ENCODE measurements around the gene MLXIP. TPM values are rescaled to one million over a fixed set of nuclear protein-coding genes. Genes with fewer than 3 reads are reported as not detected.

MLXIP gene
- total RNA-seq, 1 experiment from 2014 or later = 4.0 TPM

GRCh38 chr12:122144885-122145284 lies 66.3 kb downstream of the MLXIP start:
- H3K9me3 ChIP-seq = no peaks in the 10 kb centered on the region
- H3K27me3 ChIP-seq = no peaks in the 10 kb centered on the region
- no peak overlapping the region for H3K4me3 ChIP-seq
- H3K36me3 ChIP-seq = peaks cover 12% of the 10 kb centered on the region
- no peak for DNase-seq

GRCh38 chr12:122145505-122146330 lies 67.2 kb downstream of the MLXIP start:
- Histone ChIP-seq H3K27me3 (no peaks in the 10 kb centered on the region), H3K9me3 (no peaks in the 10 kb centered on the region)
- DNase-seq = no peak

GRCh38 chr12:122147514-122148290 lies 69.1 kb downstream of the MLXIP start:
- Histone ChIP-seq H3K36me3 (peaks cover under 1% of the 10 kb centered on the region; the same call in 1 of the 2 replicates), H3K27me3 (no peaks in the 10 kb centered on the region), H3K9me3 (no peaks in the 10 kb centered on the region), H3K4me3 (no peak overlapping the region)
- no peak for DNase-seq

More at GRCh38 chr12:122145505-122146330, 67.2 kb downstream of the MLXIP start:
- no peak overlapping the region for H3K4me3 ChIP-seq
- peaks cover 12% of the 10 kb centered on the region for H3K36me3 ChIP-seq

- H3K36me3 ChIP-seq = no peaks in the 10 kb centered on the region
- no peak overlapping the region for H3K4me3 ChIP-seq
- DNase-seq = no peak
Observed at GRCh38 chr12:122148657-122149056, 70.1 kb downstream of the MLXIP start.

GRCh38 chr12:122150127-122150681 lies 71.6 kb downstream of the MLXIP start:
- DNase-seq = no peak
- Histone ChIP-seq H3K27me3 (no peaks in the 10 kb centered on the region), H3K4me3 (no peak overlapping the region), H3K9me3 (no peaks in the 10 kb centered on the region), H3K36me3 (no peaks in the 10 kb centered on the region)

More at GRCh38 chr12:122148657-122149056, 70.1 kb downstream of the MLXIP start:
- Histone ChIP-seq H3K27me3 (no peaks in the 10 kb centered on the region), H3K9me3 (no peaks in the 10 kb centered on the region)

- Histone ChIP-seq H3K27me3 (no peaks in the 10 kb centered on the region), H3K9me3 (no peaks in the 10 kb centered on the region)
- DNase-seq = no peak
Observed at GRCh38 chr12:122152754-122153153, 74.2 kb downstream of the MLXIP start.

GRCh38 chr12:122155705-122156104 lies 77.1 kb downstream of the MLXIP start:
- DNase-seq = no peak
- Histone ChIP-seq H3K4me3 (no peak overlapping the region), H3K9me3 (no peaks in the 10 kb centered on the region), H3K27me3 (no peaks in the 10 kb centered on the region), H3K36me3 (no peaks in the 10 kb centered on the region)

More at GRCh38 chr12:122152754-122153153, 74.2 kb downstream of the MLXIP start:
- Histone ChIP-seq H3K4me3 (no peak overlapping the region), H3K36me3 (no peaks in the 10 kb centered on the region)

- no peak for DNase-seq
- H3K27me3 ChIP-seq = no peaks in the 10 kb centered on the region
- no peaks in the 10 kb centered on the region for H3K9me3 ChIP-seq
- H3K36me3 ChIP-seq = no peaks in the 10 kb centered on the region
- no peak overlapping the region for H3K4me3 ChIP-seq
Observed at GRCh38 chr12:122158700-122159285, 80.2 kb downstream of the MLXIP start.

GRCh38 chr12:122159882-122160281 lies 81.3 kb downstream of the MLXIP start:
- no peaks in the 10 kb centered on the region for H3K9me3 ChIP-seq
- H3K4me3 ChIP-seq = no peak overlapping the region
- no peaks in the 10 kb centered on the region for H3K36me3 ChIP-seq
- no peaks in the 10 kb centered on the region for H3K27me3 ChIP-seq
- DNase-seq = no peak

GRCh38 chr12:122160761-122161160 lies 82.2 kb downstream of the MLXIP start:
- no peak for DNase-seq
- Histone ChIP-seq H3K36me3 (no peaks in the 10 kb centered on the region), H3K4me3 (no peak overlapping the region), H3K27me3 (no peaks in the 10 kb centered on the region), H3K9me3 (no peaks in the 10 kb centered on the region)

- no peak for DNase-seq
- no peaks in the 10 kb centered on the region for H3K9me3 ChIP-seq
Observed at GRCh38 chr12:122161682-122162081, 83.1 kb downstream of the MLXIP start.

GRCh38 chr12:122162976-122163375 lies 84.4 kb downstream of the MLXIP start:
- no peaks in the 10 kb centered on the region for H3K9me3 ChIP-seq
- H3K36me3 ChIP-seq = no peaks in the 10 kb centered on the region
- no peak for DNase-seq
- no peak overlapping the region for H3K4me3 ChIP-seq
- no peaks in the 10 kb centered on the region for H3K27me3 ChIP-seq

More at GRCh38 chr12:122161682-122162081, 83.1 kb downstream of the MLXIP start:
- Histone ChIP-seq H3K27me3 (no peaks in the 10 kb centered on the region), H3K4me3 (no peak overlapping the region), H3K36me3 (no peaks in the 10 kb centered on the region)

GRCh38 chr12:122166422-122167349 lies 88.1 kb downstream of the MLXIP start:
- no peaks in the 10 kb centered on the region for H3K36me3 ChIP-seq
- H3K9me3 ChIP-seq = no peaks in the 10 kb centered on the region
- no peaks in the 10 kb centered on the region for H3K27me3 ChIP-seq
- H3K4me3 ChIP-seq = no peak overlapping the region
- DNase-seq = no peak

- no peak for DNase-seq
- H3K27me3 ChIP-seq = no peaks in the 10 kb centered on the region
- H3K36me3 ChIP-seq = no peaks in the 10 kb centered on the region
- H3K9me3 ChIP-seq = no peaks in the 10 kb centered on the region
- H3K4me3 ChIP-seq = no peak overlapping the region
Observed at GRCh38 chr12:122167356-122167925, 88.9 kb downstream of the MLXIP start.

- Histone ChIP-seq H3K9me3 (no peaks in the 10 kb centered on the region), H3K36me3 (no peaks in the 10 kb centered on the region), H3K4me3 (no peak overlapping the region), H3K27me3 (no peaks in the 10 kb centered on the region)
- no peak for DNase-seq
Observed at GRCh38 chr12:122168492-122168891, 89.9 kb downstream of the MLXIP start.

- DNase-seq = no peak
- Histone ChIP-seq H3K36me3 (no peaks in the 10 kb centered on the region), H3K9me3 (no peaks in the 10 kb centered on the region), H3K27me3 (no peaks in the 10 kb centered on the region), H3K4me3 (no peak overlapping the region)
Observed at GRCh38 chr12:122171399-122171798, 92.8 kb downstream of the MLXIP start.
